GM12892 (cell line): Measurements from ENCODE around the gene CRTAC1.
"Not testable (repeated sequence)": the region's sequence is repeated elsewhere in the genome, so short reads cannot be mapped to it uniquely, and the experiment has no call there.

Source experiments
- DNase-seq: peaks from one replicate; pipeline ENCODE4 v3.0.0; 2011; ENCODE audit not compliant: insufficient read length
- FAIRE-seq: peaks from 2 replicates; lab custom pipeline; 2011; peaks lifted over from hg19 to GRCh38; lab: Jason Lieb, UNC
- POLR2A ChIP-seq: IDR thresholded peaks from 2 replicates; pipeline ENCODE4 v1.6.1; 2011; ENCODE audit warnings: low read depth, low read length, control low read depth
- POLR2AphosphoS5 ChIP-seq: IDR thresholded peaks from 2 replicates; pipeline ENCODE4 v1.6.1; 2011; ENCODE audit warnings: low read depth, low read length, control low read depth
- TAF1 ChIP-seq: IDR thresholded peaks from 2 replicates; pipeline ENCODE4 v1.6.1; 2011; ENCODE audit warnings: low read depth, mild to moderate bottlenecking, control low read depth, low read length, borderline replicate concordance

The CRTAC1 gene

GRCh38 chr10:97850446-97850845 lies 180.0 kb downstream of the CRTAC1 start:
- TF ChIP-seq POLR2A (no peak), TAF1 (no peak), POLR2AphosphoS5 (no peak)
- DNase-seq (no peak), FAIRE-seq (no peak)

GRCh38 chr10:97849687-97850402 lies 180.6 kb downstream of the CRTAC1 start, which contains the start of gene GOLGA7B:
GOLGA7B (plus strand) TSS chr10:97849843; CDS start chr10:97850304, 461 bp downstream.
- no peak for TF ChIP-seq POLR2A
- TF ChIP-seq TAF1, result no peak
- TF ChIP-seq POLR2AphosphoS5, result no peak
- FAIRE-seq (no peak), DNase-seq (peak; percentile 63)

GRCh38 chr10:97849103-97849686 lies 181.2 kb downstream of the CRTAC1 start:
- TF ChIP-seq TAF1 (no peak), POLR2AphosphoS5 (no peak), POLR2A (no peak)
- DNase-seq, result no peak
- no peak for FAIRE-seq

- no peak for TF ChIP-seq TAF1
- TF ChIP-seq POLR2A, result no peak
- TF ChIP-seq POLR2AphosphoS5, result no peak
- FAIRE-seq (no peak), DNase-seq (no peak)
Observed at GRCh38 chr10:97844678-97845077, 185.7 kb downstream of the CRTAC1 start.

GRCh38 chr10:97843972-97844371 lies 186.4 kb downstream of the CRTAC1 start:
- not testable (repeated sequence) for FAIRE-seq, DNase-seq

GRCh38 chr10:97843281-97843671 lies 187.1 kb downstream of the CRTAC1 start:
- TF ChIP-seq POLR2A (no peak), TAF1 (no peak), POLR2AphosphoS5 (no peak)
- DNase-seq (no peak), FAIRE-seq (no peak)

- TF ChIP-seq POLR2AphosphoS5 (no peak), POLR2A (no peak), TAF1 (no peak)
- FAIRE-seq (no peak), DNase-seq (no peak)
Observed at GRCh38 chr10:97842656-97843280, 187.7 kb downstream of the CRTAC1 start.

GRCh38 chr10:97842114-97842513 lies 188.3 kb downstream of the CRTAC1 start:
- not testable (repeated sequence) for DNase-seq, FAIRE-seq

- not testable (repeated sequence) for DNase-seq, FAIRE-seq
Observed at GRCh38 chr10:97841166-97841565, 189.3 kb downstream of the CRTAC1 start.

GRCh38 chr10:97838091-97838490 lies 192.3 kb downstream of the CRTAC1 start:
- FAIRE-seq (no peak), DNase-seq (no peak)
- TF ChIP-seq POLR2AphosphoS5, result no peak
- TF ChIP-seq TAF1, result no peak
- no peak for TF ChIP-seq POLR2A

- no peak for DNase-seq
- no peak for FAIRE-seq
- no peak for TF ChIP-seq POLR2A
- no peak for TF ChIP-seq TAF1
Observed at GRCh38 chr10:97836446-97836845, 194.0 kb downstream of the CRTAC1 start.

GRCh38 chr10:97831259-97831658 lies 199.2 kb downstream of the CRTAC1 start:
- TF ChIP-seq TAF1 (no peak), POLR2AphosphoS5 (no peak), POLR2A (no peak)
- FAIRE-seq, result no peak
- DNase-seq, result no peak
